ENCODE data around the gene RAB8A. TPM values are rescaled to one million over a fixed set of nuclear protein-coding genes. Genes with fewer than 3 reads are reported as not detected.

The RAB8A gene
- total RNA-seq, 1 experiment from 2014 or later = 74.0 TPM

DNA sequence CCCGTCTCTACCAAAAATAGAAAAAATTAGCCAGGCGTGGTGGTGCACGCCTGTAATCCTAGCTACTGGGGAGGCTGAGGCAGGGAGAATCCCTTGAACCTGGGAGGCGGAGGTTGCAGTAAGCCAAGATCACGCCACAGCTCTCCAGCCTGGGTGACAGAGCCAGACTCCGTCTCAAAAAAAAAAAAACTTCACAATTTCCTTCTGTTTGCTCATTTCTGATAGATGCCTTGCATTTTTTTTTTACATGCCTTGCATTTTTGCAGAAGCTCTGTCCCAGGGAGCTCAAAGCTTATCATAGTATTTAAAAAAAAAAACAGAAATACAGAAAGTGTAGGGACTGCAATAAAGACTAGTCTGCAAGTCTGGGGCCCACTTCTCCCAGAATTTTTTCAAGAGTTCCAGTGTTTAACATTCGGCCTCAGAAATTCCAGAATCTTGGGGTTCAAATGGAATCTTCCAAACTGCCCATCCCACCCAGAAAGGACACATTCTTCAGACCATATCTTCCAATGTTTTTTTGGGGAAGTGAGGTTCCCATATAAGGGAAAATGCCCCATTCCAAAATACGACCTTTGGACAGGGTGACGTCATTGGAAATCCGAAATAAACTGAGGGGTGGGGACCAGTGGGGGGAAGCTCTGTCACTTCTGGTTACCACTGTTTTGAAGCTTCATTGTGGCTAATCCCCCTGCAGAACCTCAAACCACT lies 17.2 kb upstream of the RAB8A start:
- Mint-ChIP-seq H3K4me1 (no peaks in the 10 kb centered on the region), H3K9me3 (no peaks in the 10 kb centered on the region), H3K27me3 (ENCODE audit: low read depth) (no peaks in the 10 kb centered on the region), H3K36me3 (peaks cover 88% of the 10 kb centered on the region), H3K4me3 (no peak overlapping the region), H3K27ac (no peak overlapping the region)
- ATAC-seq (no peak), DNase-seq (ENCODE audit: low spot score) (no peak)
- ChIA-PET POLR2A (interaction anchor here (0.7 to 1.6 kb wide), 2 partner anchors 18 to 25 kb away, joined by 3 to 8 read pairs; partner anchors contain the start of gene TPM4), CTCF (interaction anchor here (0.5 to 3.6 kb wide), 6 partner anchors 12 to 157 kb away, joined by 3 to 9 read pairs (median 4); partner anchors contain the start of gene FAM32A)
- TF ChIP-seq ZNF138 (CRISPR knock-in tag; conservative IDR thresholded peaks at IDR 0.05) (no peak), ZNF416 (CRISPR knock-in tag; IDR thresholded peaks at IDR 0.05) (no peak), NFATC4 (CRISPR knock-in tag; IDR thresholded peaks at IDR 0.05) (no peak), JUN (CRISPR knock-in tag; IDR thresholded peaks at IDR 0.05) (no peak), TEAD1 (CRISPR knock-in tag; IDR thresholded peaks at IDR 0.05) (no peak), TEAD4 (CRISPR knock-in tag; IDR thresholded peaks at IDR 0.05) (no peak)
- TF ChIP-seq, protein P1, sequence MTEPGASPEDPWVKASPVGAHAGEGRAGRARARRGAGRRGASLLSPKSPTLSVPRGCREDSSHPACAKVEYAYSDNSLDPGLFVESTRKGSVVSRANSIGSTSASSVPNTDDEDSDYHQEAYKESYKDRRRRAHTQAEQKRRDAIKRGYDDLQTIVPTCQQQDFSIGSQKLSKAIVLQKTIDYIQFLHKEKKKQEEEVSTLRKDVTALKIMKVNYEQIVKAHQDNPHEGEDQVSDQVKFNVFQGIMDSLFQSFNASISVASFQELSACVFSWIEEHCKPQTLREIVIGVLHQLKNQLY (CRISPR knock-in tag; IDR thresholded peaks at IDR 0.05) = no peak
- TF ChIP-seq, protein P2, sequence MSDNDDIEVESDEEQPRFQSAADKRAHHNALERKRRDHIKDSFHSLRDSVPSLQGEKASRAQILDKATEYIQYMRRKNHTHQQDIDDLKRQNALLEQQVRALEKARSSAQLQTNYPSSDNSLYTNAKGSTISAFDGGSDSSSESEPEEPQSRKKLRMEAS (CRISPR knock-in tag; IDR thresholded peaks at IDR 0.05) = no peak

DNA sequence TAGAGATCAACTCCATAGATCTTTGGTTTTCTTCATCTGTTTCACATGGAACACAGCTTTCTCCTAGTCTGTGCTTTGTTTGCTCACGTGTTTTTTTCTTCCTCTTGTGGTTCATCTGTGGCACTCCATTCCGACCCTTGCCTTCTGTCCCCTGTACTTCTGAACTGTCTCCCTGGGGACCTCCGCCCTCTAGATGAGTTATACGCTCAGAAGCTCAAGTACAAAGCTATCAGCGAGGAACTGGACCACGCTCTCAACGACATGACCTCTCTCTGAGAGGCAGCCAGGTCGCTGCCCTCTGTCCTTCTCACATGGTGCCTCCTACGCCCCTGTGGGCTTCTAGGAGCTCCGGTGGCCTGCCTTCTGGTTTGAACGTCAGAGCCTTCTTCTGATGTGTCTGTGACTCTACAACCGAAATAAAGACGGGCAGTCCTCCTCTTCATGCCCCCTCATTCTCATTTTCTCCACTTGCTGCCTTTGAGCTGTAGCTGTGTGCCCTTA lies 16.6 kb upstream of the RAB8A start:
- no peaks in the 10 kb centered on the region for H3K9me3 Mint-ChIP-seq

More for the DNA sequence above, 16.6 kb upstream of the RAB8A start:
- Mint-ChIP-seq H3K27me3 (ENCODE audit: low read depth) (no peaks in the 10 kb centered on the region), H3K36me3 (peaks cover 88% of the 10 kb centered on the region), H3K4me3 (no peak overlapping the region), H3K4me1 (no peaks in the 10 kb centered on the region), H3K27ac (no peak overlapping the region)
- no peak for TF ChIP-seq ZNF671 (CRISPR knock-in tag; IDR thresholded peaks at IDR 0.05)
- TF ChIP-seq NFATC4 (CRISPR knock-in tag; IDR thresholded peaks at IDR 0.05) = no peak
- TF ChIP-seq MYBL2 (CRISPR knock-in tag; IDR thresholded peaks at IDR 0.05) = no peak
- no peak for TF ChIP-seq ZNF263 (CRISPR knock-in tag; IDR thresholded peaks at IDR 0.05; ENCODE audit: low read depth)
- TF ChIP-seq, protein P3, sequence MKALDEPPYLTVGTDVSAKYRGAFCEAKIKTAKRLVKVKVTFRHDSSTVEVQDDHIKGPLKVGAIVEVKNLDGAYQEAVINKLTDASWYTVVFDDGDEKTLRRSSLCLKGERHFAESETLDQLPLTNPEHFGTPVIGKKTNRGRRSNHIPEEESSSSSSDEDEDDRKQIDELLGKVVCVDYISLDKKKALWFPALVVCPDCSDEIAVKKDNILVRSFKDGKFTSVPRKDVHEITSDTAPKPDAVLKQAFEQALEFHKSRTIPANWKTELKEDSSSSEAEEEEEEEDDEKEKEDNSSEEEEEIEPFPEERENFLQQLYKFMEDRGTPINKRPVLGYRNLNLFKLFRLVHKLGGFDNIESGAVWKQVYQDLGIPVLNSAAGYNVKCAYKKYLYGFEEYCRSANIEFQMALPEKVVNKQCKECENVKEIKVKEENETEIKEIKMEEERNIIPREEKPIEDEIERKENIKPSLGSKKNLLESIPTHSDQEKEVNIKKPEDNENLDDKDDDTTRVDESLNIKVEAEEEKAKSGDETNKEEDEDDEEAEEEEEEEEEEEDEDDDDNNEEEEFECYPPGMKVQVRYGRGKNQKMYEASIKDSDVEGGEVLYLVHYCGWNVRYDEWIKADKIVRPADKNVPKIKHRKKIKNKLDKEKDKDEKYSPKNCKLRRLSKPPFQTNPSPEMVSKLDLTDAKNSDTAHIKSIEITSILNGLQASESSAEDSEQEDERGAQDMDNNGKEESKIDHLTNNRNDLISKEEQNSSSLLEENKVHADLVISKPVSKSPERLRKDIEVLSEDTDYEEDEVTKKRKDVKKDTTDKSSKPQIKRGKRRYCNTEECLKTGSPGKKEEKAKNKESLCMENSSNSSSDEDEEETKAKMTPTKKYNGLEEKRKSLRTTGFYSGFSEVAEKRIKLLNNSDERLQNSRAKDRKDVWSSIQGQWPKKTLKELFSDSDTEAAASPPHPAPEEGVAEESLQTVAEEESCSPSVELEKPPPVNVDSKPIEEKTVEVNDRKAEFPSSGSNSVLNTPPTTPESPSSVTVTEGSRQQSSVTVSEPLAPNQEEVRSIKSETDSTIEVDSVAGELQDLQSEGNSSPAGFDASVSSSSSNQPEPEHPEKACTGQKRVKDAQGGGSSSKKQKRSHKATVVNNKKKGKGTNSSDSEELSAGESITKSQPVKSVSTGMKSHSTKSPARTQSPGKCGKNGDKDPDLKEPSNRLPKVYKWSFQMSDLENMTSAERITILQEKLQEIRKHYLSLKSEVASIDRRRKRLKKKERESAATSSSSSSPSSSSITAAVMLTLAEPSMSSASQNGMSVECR (CRISPR knock-in tag; IDR thresholded peaks at IDR 0.05; ENCODE audit: borderline replicate concordance) = no peak
- no peak for TF ChIP-seq ETV6 (CRISPR knock-in tag; IDR thresholded peaks at IDR 0.05)
- no peak for TF ChIP-seq ZNF121 (CRISPR knock-in tag; IDR thresholded peaks at IDR 0.05)
- TF ChIP-seq, protein P4, sequence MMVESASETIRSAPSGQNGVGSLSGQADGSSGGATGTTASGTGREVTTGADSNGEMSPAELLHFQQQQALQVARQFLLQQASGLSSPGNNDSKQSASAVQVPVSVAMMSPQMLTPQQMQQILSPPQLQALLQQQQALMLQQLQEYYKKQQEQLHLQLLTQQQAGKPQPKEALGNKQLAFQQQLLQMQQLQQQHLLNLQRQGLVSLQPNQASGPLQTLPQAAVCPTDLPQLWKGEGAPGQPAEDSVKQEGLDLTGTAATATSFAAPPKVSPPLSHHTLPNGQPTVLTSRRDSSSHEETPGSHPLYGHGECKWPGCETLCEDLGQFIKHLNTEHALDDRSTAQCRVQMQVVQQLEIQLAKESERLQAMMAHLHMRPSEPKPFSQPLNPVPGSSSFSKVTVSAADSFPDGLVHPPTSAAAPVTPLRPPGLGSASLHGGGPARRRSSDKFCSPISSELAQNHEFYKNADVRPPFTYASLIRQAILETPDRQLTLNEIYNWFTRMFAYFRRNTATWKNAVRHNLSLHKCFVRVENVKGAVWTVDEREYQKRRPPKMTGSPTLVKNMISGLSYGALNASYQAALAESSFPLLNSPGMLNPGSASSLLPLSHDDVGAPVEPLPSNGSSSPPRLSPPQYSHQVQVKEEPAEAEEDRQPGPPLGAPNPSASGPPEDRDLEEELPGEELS (CRISPR knock-in tag; IDR thresholded peaks at IDR 0.05) = no peak
- TF ChIP-seq NFE2L1 (CRISPR knock-in tag; IDR thresholded peaks at IDR 0.05) = no peak
- no peak for TF ChIP-seq GRHL2 (CRISPR knock-in tag; IDR thresholded peaks at IDR 0.05; ENCODE audit: insufficient replicate concordance, severe bottlenecking)
- TF ChIP-seq OVOL2 (CRISPR knock-in tag; IDR thresholded peaks at IDR 0.05; ENCODE audit: borderline replicate concordance) = no peak
- TF ChIP-seq ESRRA (CRISPR knock-in tag; IDR thresholded peaks at IDR 0.05; ENCODE audit: borderline replicate concordance) = no peak
- no peak for TF ChIP-seq GTF2I (CRISPR knock-in tag; conservative IDR thresholded peaks at IDR 0.05)
- TF ChIP-seq, protein P2 (CRISPR knock-in tag; IDR thresholded peaks at IDR 0.05) = no peak
- TF ChIP-seq TEAD4 (CRISPR knock-in tag; IDR thresholded peaks at IDR 0.05) = no peak
- TF ChIP-seq TP53 (CRISPR knock-in tag; IDR thresholded peaks at IDR 0.05) = no peak
- ATAC-seq (no peak), DNase-seq (ENCODE audit: low spot score) (no peak)
- ChIA-PET POLR2A (interaction anchor here (0.7 to 1.6 kb wide), 2 partner anchors 19 to 1731 kb away, joined by 3 to 4 read pairs; partner anchors contain the start of gene TPM4), CTCF (interaction anchor here (0.5 to 3.6 kb wide), 6 partner anchors 12 to 157 kb away, joined by 3 to 9 read pairs (median 4); partner anchors contain the start of gene FAM32A)

Data from WTC11 (cell line).